PC-9 (cell line): ENCODE measurements around the gene LGI4. TPM values are rescaled to one million over a fixed set of nuclear protein-coding genes. Genes with fewer than 3 reads are reported as not detected.

Experiments used
- BruUV-seq: library from RNA; stranded (reverse); fragments of 400-500 nt; replicated peaks from 2 replicates; lab custom pipeline; 2021; lab: Mats Ljungman, UMichigan
- CTCF ChIA-PET: fragments of 300-600 bp; sonication (Branson Sonifier 250); formaldehyde crosslinking; loops from one replicate; lab custom pipeline; 2022; ENCODE audit warnings: antibody characterized with exemption; lab: Charles Lee
- POLR2A ChIA-PET: fragments of 300-600 bp; sonication (Branson Sonifier 250); formaldehyde crosslinking; loops from one replicate; lab custom pipeline; 2022; ENCODE audit warnings: antibody characterized with exemption; ENCODE audit not compliant: unreplicated experiment; lab: Charles Lee
- DNase-seq, 2 experiments: peaks; one replicate each; pipeline versions ENCODE4 v3.0.0 to v3.0.0-alpha.2; 2015 to 2022; ENCODE audit warnings: mixed read lengths in 1 of 2
- H2AFZ ChIP-seq: fragments of 200-600 bp; sonication (generic); 2 replicates; pipeline ENCODE4 v1.8.1; 2017; ENCODE audit warnings: antibody characterized with exemption
- H3F3A ChIP-seq: fragments of 200-600 bp; sonication (generic); 2 replicates; pipeline ENCODE4 v1.8.1; 2017; ENCODE audit warnings: antibody characterized with exemption, mild to moderate bottlenecking, low read depth; ENCODE audit not compliant: insufficient read depth
- H3K27ac ChIP-seq: fragments of 200-600 bp; sonication (generic); 2 replicates; pipeline ENCODE4 v1.6.1; 2016; ENCODE audit warnings: mixed run types
- H3K27me3 ChIP-seq: fragments of 200-600 bp; sonication (generic); 2 replicates; pipeline ENCODE4 v1.6.1; 2016; ENCODE audit warnings: low read depth, mixed run types; ENCODE audit not compliant: insufficient read depth
- H3K36me3 ChIP-seq: fragments of 200-600 bp; sonication (generic); 2 replicates; pipeline ENCODE4 v1.6.1; 2016; ENCODE audit warnings: low read depth, mixed run types
- H3K4me1 ChIP-seq: fragments of 200-600 bp; sonication (generic); replicated peaks from 2 replicates; pipeline ENCODE4 v1.6.1; 2016; ENCODE audit warnings: mixed run types; ENCODE audit not compliant: insufficient read depth
- H3K4me2 ChIP-seq: fragments of 200-600 bp; sonication (generic); 2 replicates; pipeline ENCODE4 v1.6.1; 2017; ENCODE audit warnings: mixed run types
- H3K4me3 ChIP-seq: fragments of 200-600 bp; sonication (generic); 2 replicates; pipeline ENCODE4 v1.6.1; 2016; ENCODE audit warnings: mixed run types
- H3K79me2 ChIP-seq: fragments of 200-600 bp; sonication (generic); 2 replicates; pipeline ENCODE4 v1.6.1; 2017; ENCODE audit warnings: low read depth, mixed run types
- H3K9me2 ChIP-seq: fragments of 200-600 bp; sonication (generic); 2 replicates; pipeline ENCODE4 v1.8.1; 2017; ENCODE audit warnings: mild to moderate bottlenecking; ENCODE audit not compliant: insufficient read depth
- H3K9me3 ChIP-seq: fragments of 200-600 bp; sonication (generic); 2 replicates; pipeline ENCODE4 v1.8.1; 2016; ENCODE audit warnings: low read depth; ENCODE audit not compliant: insufficient read depth
- H4K20me1 ChIP-seq: fragments of 200-600 bp; sonication (generic); 2 replicates; pipeline ENCODE4 v1.8.1; 2017; ENCODE audit not compliant: insufficient read depth
- CTCF ChIP-seq: fragments of 200-600 bp; sonication (generic); conservative IDR thresholded peaks from 2 replicates; pipeline ENCODE4 v1.6.1; 2017; ENCODE audit warnings: mixed run types, antibody characterized with exemption, mild to moderate bottlenecking, moderate library complexity
- EZH2 ChIP-seq: fragments of 200-600 bp; sonication (generic); IDR thresholded peaks from 2 replicates; pipeline ENCODE4 v1.8.0; 2017; ENCODE audit warnings: antibody characterized with exemption, low read depth
- intact Hi-C: fragments of 100-400 bp; cut with micrococcal nuclease; formaldehyde crosslinking; loops from one replicate; pipeline ENCODE4 v1.10.0; 2022; ENCODE audit not compliant: unreplicated experiment
- total RNA-seq: library from RNA; stranded (reverse); gene quantifications from 2 replicates; pipeline ENCODE4 v1.2.3, GENCODE V29; 2021

Gene LGI4
- total RNA-seq, 1 experiment from 2014 or later: 1.2 TPM

- Histone ChIP-seq H3K4me1 (peaks cover 20% of the 10 kb centered on the region), H3K4me3 (peak overlapping the region; percentile 38; the same call in 1 of the 2 replicates), H3K9me3 (no peaks in the 10 kb centered on the region), H3K9me2 (no peaks in the 10 kb centered on the region), H3K79me2 (no peaks in the 10 kb centered on the region), H3K36me3 (no peaks in the 10 kb centered on the region), H3F3A (peaks cover 26% of the 10 kb centered on the region; the same call in 1 of the 2 replicates), H4K20me1 (no peaks in the 10 kb centered on the region), H3K27me3 (no peaks in the 10 kb centered on the region), H3K4me2 (peak overlapping the region; percentile 74), H3K27ac (no peak overlapping the region), H2AFZ (no peak overlapping the region)
- BruUV-seq: no TSS peak
- intact Hi-C loops: loop anchor here (1.0 to 10.0 kb wide), 7 partner anchors 53 to 213 kb away; partner anchors contain the start of genes FFAR3 and USF2
- DNase-seq: no peak
- POLR2A ChIA-PET: interaction anchor here (0.6 to 0.7 kb wide), 2 partner anchors 76 to 135 kb away, joined by 5 to 13 read pairs; no protein-coding TSS in a partner anchor
- CTCF ChIA-PET: interaction anchor here (0.5 to 2.2 kb wide), 17 partner anchors 8 to 346 kb away, joined by 3 to 23 read pairs (median 5); partner anchors contain the start of gene FXYD5
- no peak for TF ChIP-seq EZH2
Measured at GRCh38 chr19:35141837-35142605, 7.2 kb upstream of the LGI4 start.

- peak; percentile 77 to 95 for DNase-seq
- BruUV-seq: no TSS peak
- no peak overlapping the region; the same call in 1 of the 2 replicates for H3K4me3 ChIP-seq
- H4K20me1 ChIP-seq: no peaks in the 10 kb centered on the region
- no peaks in the 10 kb centered on the region for H3K79me2 ChIP-seq
- peaks cover 26% of the 10 kb centered on the region; the same call in 1 of the 2 replicates for H3F3A ChIP-seq
- H3K4me2 ChIP-seq: peak overlapping the region; percentile 73
- no peak overlapping the region for H3K27ac ChIP-seq
- POLR2A ChIA-PET: interaction anchor here (0.6 to 0.7 kb wide), 5 partner anchors 13 to 1517 kb away, joined by 4 to 19 read pairs (median 13); partner anchors contain the start of genes FXYD3 and FXYD5
- H3K9me3 ChIP-seq: no peaks in the 10 kb centered on the region
- CTCF ChIA-PET: interaction anchor here (0.5 to 2.2 kb wide), 22 partner anchors 9 to 1768 kb away, joined by 3 to 23 read pairs (median 4); partner anchors contain the start of genes CEBPG and FXYD5
- TF ChIP-seq EZH2: no peak
- peak; percentile 54; the same call in 1 of the 2 replicates for TF ChIP-seq CTCF
- no peaks in the 10 kb centered on the region for H3K9me2 ChIP-seq
- no peaks in the 10 kb centered on the region for H3K36me3 ChIP-seq
- peaks cover 20% of the 10 kb centered on the region for H3K4me1 ChIP-seq
- intact Hi-C loops: loop anchor here (1.0 to 10.0 kb wide), 6 partner anchors 52 to 214 kb away; partner anchors contain the start of genes FFAR3 and USF2
- H3K27me3 ChIP-seq: no peaks in the 10 kb centered on the region
- no peak overlapping the region for H2AFZ ChIP-seq
Measured at GRCh38 chr19:35140962-35141836, 6.3 kb upstream of the LGI4 start.

- no peak for DNase-seq
- Histone ChIP-seq H3K79me2 (no peaks in the 10 kb centered on the region), H3K4me3 (no peak overlapping the region), H3K36me3 (no peaks in the 10 kb centered on the region), H2AFZ (no peak overlapping the region), H3K4me2 (peak overlapping the region; percentile 39; the same call in 1 of the 2 replicates), H3K4me1 (peaks cover 21% of the 10 kb centered on the region), H3K27ac (no peak overlapping the region), H3K9me3 (no peaks in the 10 kb centered on the region), H3K9me2 (no peaks in the 10 kb centered on the region), H3K27me3 (no peaks in the 10 kb centered on the region), H4K20me1 (no peaks in the 10 kb centered on the region), H3F3A (peaks cover 26% of the 10 kb centered on the region; the same call in 1 of the 2 replicates)
- TF ChIP-seq CTCF: no peak
- no peak for TF ChIP-seq EZH2
- ChIA-PET CTCF (interaction anchor here (0.6 to 2.2 kb wide), 14 partner anchors 24 to 1767 kb away, joined by 3 to 23 read pairs (median 4); partner anchors contain the start of gene CEBPG), POLR2A (interaction anchor here (0.6 to 0.7 kb wide), 3 partner anchors 14 to 1516 kb away, joined by 4 to 19 read pairs (median 13); partner anchors contain the start of genes FXYD3 and FXYD5)
- no TSS peak for BruUV-seq
- intact Hi-C loops: loop anchor here (2.0 to 10.0 kb wide), 4 partner anchors 52 to 214 kb away; partner anchors contain the start of genes FFAR3 and USF2
Measured at GRCh38 chr19:35140207-35140961, 5.5 kb upstream of the LGI4 start.
